Thoracic aorta (tissue), 2 donors: ENCODE measurements around the gene KCNAB1. TPM values are rescaled to one million over a fixed set of nuclear protein-coding genes. Genes with fewer than 3 reads are reported as not detected.

ENCODE experiments used
- ATAC-seq: fragments of 150-250 bp; one replicate; pipeline ENCODE4 v1.8.0; 2017; ENCODE audit warnings: low read depth; ENCODE audit not compliant: insufficient number of reproducible peaks, low FRiP score
- DNase-seq: peaks from one replicate; pipeline ENCODE4 v3.0.0-alpha.2; 2020; ENCODE audit warnings: low spot score
- H3K27ac ChIP-seq, 2 donors: fragments of 200-600 bp; sonication (generic); 1 replicate in 1 of 2; 2 replicates in 1 of 2; pipeline ENCODE4 v1.5.1; 2016; ENCODE audit warnings: mild to moderate bottlenecking in 2 of 2, moderate library complexity in 2 of 2
- H3K27me3 ChIP-seq: fragments of 200-600 bp; sonication (generic); replicated peaks from 2 replicates; pipeline ENCODE4 v1.6.0; 2016; ENCODE audit warnings: mild to moderate bottlenecking; ENCODE audit not compliant: insufficient read depth
- H3K36me3 ChIP-seq: fragments of 200-600 bp; sonication (generic); one replicate; pipeline ENCODE4 v1.5.1; 2016
- H3K4me1 ChIP-seq, 2 donors: fragments of 200-600 bp; sonication (generic); 1 replicate in 1 of 2; 2 replicates in 1 of 2; pipeline versions ENCODE4 v1.5.1 to v1.6.0; 2016; ENCODE audit warnings: low read depth in 2 of 2, mild to moderate bottlenecking in 1 of 2; ENCODE audit not compliant: control insufficient read depth in 1 of 2
- H3K4me3 ChIP-seq: fragments of 200-600 bp; sonication (generic); 2 replicates; pipeline ENCODE4 v1.5.1; 2016; ENCODE audit warnings: mild to moderate bottlenecking
- H3K9me3 ChIP-seq: fragments of 200-600 bp; sonication (generic); 2 replicates; pipeline ENCODE4 v1.5.1; 2016
- CTCF ChIP-seq: fragments of 200-600 bp; sonication (generic); IDR thresholded peaks from one replicate; pipeline ENCODE4 v1.5.1; 2019; ENCODE audit warnings: antibody characterized with exemption
- total RNA-seq, 2 donors: library from RNA; depleted of rRNA; stranded (reverse); fragments of >200 nt; gene quantifications; one replicate each; pipeline versions ENCODE4 v1.1.0 to v1.2.3, GENCODE V29; 2016

KCNAB1 gene
- total RNA-seq, 2 donors from 2014 or later: 12.2 to 14.2 TPM

- Histone ChIP-seq H3K27me3 (no peaks in the 10 kb centered on the region), H3K36me3 (no peaks in the 10 kb centered on the region), H3K27ac (peak overlapping the region; percentile 55 to 56), H3K9me3 (no peaks in the 10 kb centered on the region), H3K4me1 (peaks cover 16 to 51% of the 10 kb centered on the region in 2 donors), H3K4me3 (no peak overlapping the region)
- DNase-seq (no peak), ATAC-seq (no peak)
- no peak for TF ChIP-seq CTCF
Observed at GRCh38 chr3:156383441-156384025, 263.2 kb downstream of the KCNAB1 start.

- DNase-seq (no peak), ATAC-seq (no peak)
- Histone ChIP-seq H3K27me3 (no peaks in the 10 kb centered on the region), H3K4me3 (no peak overlapping the region), H3K4me1 (peaks cover 16 to 68% of the 10 kb centered on the region in 2 donors), H3K36me3 (no peaks in the 10 kb centered on the region), H3K27ac (peak overlapping the region in 1 of 2 donors; percentile 16), H3K9me3 (no peaks in the 10 kb centered on the region)
- TF ChIP-seq CTCF: no peak
Observed at GRCh38 chr3:156388497-156389448, 268.4 kb downstream of the KCNAB1 start.

GRCh38 chr3:156389449-156389950 is 269.1 kb downstream of the KCNAB1 start:
- H3K4me1 ChIP-seq: peaks cover 12 to 60% of the 10 kb centered on the region in 2 donors
- no peak for TF ChIP-seq CTCF
- no peaks in the 10 kb centered on the region for H3K9me3 ChIP-seq
- DNase-seq: no peak
- ATAC-seq: no peak
- H3K36me3 ChIP-seq: no peaks in the 10 kb centered on the region
- no peaks in the 10 kb centered on the region for H3K27me3 ChIP-seq
- H3K4me3 ChIP-seq: no peak overlapping the region
- H3K27ac ChIP-seq: peak overlapping the region in 1 of 2 donors; percentile 16

GRCh38 chr3:156390846-156391245 is 270.5 kb downstream of the KCNAB1 start:
- no peak overlapping the region for H3K27ac ChIP-seq
- TF ChIP-seq CTCF: no peak
- H3K9me3 ChIP-seq: no peaks in the 10 kb centered on the region
- DNase-seq: no peak
- no peak for ATAC-seq
- no peaks in the 10 kb centered on the region for H3K36me3 ChIP-seq
- H3K4me3 ChIP-seq: no peak overlapping the region
- no peaks in the 10 kb centered on the region for H3K27me3 ChIP-seq
- H3K4me1 ChIP-seq: peaks cover 3 to 47% of the 10 kb centered on the region in 2 donors
